GM18870 (cell line): Measurements from ENCODE around the gene RAPGEF2.

Experiments used
- ATAC-seq: cut with Tn5 transposase; IDR thresholded peaks from one replicate; pipeline ENCODE4 v1.9.1; 2021; ENCODE audit warnings: moderate library complexity; ENCODE audit not compliant: unreplicated experiment

Gene RAPGEF2

DNA sequence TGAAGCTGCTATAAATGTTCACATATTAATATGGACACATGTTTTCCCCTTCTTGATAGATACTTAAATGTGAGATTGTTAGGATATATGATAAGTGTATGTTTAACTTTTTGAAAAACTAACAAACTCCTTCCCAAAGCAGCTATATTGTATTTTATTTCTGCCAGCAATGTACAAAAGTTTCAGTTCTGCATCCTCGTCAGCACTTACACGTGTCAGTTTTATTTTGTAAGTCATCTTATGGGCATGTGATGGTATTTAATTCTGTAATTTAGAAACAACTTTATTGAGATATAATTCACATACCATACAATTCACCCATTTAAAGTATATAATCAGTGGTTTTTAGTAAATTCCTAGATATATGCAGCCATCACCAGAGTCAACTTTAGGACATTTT lies 31.6 kb downstream of the RAPGEF2 start:
- ATAC-seq, result no peak

DNA sequence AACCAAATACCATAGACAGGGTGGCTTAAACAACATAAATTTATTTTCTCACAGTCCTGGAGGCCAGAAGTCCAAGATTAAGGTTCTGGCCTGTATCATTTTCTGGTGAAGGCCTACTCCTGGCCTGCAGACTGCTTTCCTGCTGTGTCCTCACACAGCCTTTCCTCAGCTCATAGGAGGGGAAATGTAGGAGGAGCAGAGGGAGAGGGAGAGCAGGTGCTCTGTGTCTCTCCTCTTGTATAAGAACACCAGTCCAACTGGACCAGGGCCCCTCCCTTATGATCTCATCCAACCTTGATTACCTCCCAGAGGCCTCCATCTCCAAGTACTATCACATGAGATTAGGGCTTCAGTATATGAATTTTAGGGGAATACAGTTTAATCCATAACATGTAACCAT lies 34.3 kb downstream of the RAPGEF2 start:
- ATAC-seq, result no peak

DNA sequence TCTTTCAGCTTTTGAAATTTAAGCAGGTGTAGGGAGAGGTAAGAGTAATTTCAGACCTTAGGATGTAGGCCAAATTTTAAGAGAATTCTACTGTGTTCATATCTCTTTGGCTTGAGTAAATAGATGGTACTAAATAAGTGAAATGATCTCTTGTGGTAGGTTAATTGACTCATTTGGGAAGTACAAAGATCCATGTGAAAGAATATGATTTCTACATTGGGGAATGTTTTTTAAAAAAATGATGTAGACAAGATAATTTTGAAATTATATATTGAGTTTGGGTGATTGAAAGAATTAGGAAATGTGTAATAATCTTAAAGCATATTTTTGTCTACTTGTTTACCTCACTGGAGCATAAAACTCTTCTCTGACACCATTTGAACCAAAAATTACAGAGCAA lies 35.6 kb downstream of the RAPGEF2 start:
- no peak for ATAC-seq

DNA sequence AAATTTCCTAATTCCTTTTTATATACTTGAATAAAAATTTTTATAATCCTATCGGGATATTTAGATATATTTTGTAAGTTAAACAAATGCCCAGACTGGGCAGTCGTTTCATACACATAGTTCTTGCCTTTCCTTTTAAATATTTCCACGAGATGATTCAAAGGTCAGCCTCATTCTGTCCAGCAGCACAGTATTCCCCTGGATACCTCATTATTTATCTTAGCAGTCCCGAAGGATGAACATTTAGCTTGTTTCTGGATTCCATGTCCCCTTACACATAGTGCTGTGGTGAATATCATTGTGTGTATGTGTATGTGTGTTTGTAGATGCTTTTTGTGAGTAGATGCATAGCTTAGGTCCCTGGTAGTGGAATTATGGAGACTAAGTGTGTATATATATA lies 38.3 kb downstream of the RAPGEF2 start:
- ATAC-seq, result no peak

DNA sequence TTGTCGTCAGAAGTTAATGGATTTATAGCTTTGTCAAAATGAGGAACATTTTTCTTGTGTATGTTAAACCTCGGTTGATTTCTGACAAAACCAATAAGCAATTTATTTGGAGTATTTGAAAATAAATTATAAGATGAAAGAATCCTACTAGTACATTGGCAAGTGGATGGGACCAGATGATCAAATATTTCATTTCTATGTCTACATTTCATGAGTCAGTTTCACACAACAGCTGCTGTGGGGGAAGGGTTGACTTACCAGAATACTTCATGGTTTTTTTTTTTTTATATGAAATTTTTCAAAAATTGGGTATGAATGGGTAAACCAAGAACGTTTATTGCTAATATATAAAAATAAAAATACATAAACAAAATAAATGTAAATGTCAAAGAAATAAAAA lies 39.4 kb downstream of the RAPGEF2 start:
- ATAC-seq, result no peak

DNA sequence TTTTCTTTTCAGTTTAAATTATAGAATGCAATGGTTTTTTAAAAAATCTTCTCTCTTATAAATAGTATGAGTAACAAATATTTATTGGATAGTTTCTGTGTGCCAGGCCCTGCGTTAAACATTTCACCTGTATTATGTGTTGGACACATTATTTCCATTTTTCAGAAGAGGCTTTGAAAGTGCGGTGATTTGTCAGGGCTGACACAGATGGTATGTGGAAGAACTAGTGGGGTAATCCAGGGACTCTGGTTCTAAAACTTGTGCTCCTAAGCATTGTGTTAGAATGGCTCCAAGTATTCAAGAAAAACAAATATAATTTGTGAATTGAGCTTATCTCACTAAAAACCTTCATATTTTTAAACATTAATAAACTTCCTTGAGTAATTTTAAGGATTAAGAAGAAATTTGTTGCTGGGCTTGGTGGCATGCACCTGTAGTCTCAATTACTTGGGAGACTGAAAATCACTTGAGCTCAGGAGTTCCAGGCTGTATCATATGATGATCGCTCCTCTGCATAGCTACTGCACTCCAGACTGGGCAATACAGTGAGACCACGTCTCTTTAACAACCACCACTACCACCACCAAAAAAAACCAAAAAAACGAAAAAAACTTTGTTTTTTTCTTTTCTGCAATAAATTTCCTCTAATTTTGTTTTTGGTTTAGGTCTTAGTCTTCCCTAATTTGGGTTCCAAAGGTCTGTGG lies 40.0 kb downstream of the RAPGEF2 start:
- ATAC-seq, result no peak

DNA sequence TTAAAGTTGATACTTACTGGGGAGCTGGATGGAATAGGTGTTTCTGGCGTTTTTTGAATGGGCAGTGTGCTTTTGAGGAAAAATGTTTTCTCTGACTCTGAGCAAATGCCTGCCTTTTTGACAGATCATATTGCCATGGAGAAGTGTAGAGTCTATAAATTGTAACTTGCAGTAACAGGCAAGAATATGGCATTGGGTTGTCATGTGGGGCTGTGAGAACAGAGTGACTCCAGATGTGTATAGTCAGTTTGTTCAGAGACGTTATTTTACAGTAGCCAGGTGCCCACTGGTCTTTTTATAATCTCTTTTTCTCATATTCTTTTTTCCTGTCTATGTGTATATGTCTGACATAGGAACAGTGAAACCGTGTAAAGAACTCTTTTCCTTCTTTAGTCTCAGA lies 40.8 kb downstream of the RAPGEF2 start:
- no peak for ATAC-seq

DNA sequence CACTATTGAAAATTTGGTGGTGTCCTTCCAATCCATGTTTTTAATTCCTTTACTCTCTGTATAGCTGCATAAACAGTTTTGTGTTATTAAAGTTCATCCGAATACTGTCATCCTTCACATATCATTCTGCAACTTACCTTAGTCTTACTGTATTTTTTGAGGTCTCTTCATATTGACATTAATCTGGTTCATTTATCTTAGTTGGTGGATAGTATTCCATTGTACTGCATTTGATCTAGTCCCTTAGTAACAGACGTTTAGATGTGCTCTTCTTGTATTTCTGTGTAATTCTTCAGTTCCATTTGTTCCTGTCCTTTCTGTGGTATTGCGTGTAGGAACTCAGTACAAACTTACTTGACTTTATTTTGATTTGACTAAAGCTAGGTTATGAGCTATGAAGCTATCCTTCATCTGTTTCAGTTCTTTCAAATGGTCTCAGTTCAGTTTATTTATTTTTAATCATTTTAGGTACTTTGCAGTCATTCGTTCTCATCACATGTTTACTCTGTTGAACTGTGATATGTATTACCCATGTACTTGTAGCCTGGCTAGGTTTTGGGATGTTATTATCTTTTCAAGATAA lies 41.3 kb downstream of the RAPGEF2 start:
- ATAC-seq, result peak; percentile 65

DNA sequence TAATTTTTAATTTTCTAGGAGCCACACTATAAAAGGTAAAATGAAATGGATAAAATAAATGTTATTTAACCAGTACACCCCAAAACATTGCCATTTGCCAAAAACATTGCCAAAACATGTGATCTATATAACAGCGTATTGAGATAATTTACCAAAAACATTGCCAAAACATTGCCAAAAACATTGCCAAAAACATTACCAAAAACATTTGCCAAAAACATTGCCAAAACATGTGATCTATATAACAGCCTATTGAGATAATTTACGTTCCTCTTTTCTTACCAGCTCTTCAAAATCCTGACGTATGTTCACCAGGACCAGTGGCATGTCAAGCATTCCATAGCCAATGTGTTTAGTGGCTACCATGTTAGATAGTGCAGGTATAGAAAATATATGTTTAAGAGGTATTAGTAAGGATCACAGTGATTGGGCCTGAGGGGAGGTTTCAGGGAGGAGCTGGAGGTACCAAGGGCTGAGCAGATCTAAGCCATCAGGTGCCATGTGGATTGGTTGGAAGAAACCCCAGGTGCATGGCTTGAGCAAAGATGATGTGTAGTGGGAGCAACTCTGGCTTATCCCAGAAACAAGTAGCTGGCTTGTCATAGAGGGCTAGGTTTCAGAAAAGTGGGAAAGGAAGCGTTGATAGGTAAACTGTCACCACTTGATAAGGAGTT lies 42.6 kb downstream of the RAPGEF2 start:
- no peak for ATAC-seq

DNA sequence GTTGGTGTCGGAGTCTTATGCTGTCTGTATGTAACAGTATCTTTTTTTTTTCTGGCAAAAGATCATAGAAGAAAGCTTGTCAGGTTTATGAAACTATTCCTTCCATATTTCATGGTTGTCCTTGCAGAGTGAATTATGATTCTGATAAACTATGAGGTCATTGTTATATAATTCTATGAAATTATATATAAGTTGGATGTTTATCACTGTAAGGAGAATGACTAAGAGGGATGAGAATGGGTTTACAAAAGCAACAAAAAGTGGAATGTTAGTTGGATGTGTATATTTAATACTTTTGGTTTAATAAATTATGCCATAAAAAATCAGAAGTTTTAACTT lies 43.1 kb downstream of the RAPGEF2 start:
- no peak for ATAC-seq

DNA sequence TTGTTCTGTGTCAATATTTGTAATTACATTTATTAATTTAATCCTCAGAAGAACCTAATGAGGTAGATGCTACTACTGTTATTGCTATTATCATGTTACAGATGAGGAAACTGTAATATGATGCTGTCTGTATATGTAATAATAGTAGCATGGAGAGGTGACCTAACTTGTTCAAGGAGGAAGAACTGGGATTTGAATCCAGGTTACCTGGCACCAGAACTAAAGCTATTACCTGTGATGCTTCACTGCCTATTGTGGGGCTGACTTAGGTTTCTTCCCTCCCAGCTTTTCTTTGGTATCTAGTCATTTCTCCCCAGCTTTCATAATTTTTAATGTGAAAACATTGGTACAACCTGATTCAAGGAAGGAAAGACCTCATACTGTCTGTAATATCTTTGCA lies 43.6 kb downstream of the RAPGEF2 start:
- no peak for ATAC-seq

DNA sequence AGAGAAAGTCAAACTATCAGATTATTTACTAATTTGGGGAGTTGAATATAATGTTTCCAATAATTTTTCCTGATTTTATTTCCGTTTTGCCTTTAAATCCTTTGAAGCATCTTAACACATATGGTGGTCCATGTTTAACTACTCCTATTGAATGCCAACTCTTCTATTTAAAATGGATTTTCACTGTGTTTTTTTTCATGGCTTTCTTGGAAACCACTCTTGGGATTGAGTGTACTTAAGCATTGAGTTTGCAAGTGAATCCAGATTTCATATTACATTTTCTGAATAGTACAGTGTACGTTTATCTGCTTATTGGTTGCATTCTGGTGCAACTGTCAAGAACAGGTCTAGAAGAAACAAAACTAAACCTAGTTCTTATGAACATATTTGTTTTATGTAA lies 45.6 kb downstream of the RAPGEF2 start:
- no peak for ATAC-seq

DNA sequence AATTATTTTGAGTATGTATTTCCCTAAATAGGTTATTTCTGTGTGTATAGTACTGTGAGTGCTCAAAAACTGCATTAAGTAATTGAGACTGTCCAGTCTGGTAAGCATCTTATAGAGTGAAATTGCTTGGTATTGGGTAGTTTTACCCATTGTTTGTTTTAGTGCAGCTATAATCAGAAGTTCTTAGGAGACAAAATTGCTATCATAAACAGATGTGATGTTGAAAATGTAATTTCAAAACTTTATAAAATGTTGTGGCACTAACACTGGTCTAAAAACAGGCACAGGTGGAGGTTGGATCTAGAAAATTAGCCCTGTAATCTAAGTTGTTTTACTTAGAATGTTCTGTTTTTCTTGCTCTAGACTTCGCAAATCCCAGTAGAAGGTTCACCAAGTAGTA lies 46.8 kb downstream of the RAPGEF2 start:
- no peak for ATAC-seq

DNA sequence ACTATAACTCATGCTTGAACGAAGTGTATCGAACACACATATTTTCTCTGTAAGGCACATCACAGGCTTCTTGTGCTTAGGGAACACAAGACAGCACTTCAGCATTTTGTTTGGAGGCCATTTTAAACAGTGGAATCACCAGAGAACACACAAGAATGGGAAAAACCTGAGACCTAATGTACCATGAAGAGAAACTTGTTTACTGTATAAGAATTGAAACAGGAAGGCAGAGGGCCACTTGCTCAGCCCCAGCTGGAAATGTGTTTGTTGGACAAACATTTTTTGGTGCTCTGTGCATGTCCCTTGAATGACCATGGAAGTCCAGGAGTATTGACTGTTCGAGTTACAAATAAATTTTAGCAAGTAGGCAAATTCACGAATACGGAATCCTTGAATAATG lies 47.5 kb downstream of the RAPGEF2 start:
- no peak for ATAC-seq

DNA sequence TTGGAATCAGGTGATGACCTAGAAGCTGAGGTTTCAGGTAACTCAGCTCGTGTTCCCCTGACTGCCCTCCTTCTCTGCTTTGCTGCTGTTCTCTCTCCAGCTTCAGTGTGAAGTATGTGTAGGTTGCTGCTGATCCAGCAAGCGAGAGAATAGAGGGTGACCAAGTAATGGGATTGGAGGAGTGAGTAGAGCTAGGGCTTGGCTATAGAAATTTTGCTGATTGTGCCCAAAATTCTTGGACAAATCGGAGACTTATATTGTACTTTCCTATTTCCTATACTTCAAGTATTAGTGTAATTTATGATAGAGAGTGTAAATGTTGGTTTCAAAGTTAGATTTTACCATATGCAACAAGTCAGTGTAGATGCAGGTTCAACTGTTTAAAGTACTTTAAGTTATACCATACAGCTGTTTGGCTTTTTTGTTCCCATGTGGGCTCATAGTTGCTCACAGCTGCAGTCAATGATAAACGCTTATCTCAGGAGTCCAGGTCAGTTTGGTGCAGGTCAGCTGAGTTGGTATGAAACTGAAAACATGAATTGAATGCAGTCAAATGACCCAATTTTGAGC lies 48.0 kb downstream of the RAPGEF2 start:
- peak; percentile 40 for ATAC-seq

DNA sequence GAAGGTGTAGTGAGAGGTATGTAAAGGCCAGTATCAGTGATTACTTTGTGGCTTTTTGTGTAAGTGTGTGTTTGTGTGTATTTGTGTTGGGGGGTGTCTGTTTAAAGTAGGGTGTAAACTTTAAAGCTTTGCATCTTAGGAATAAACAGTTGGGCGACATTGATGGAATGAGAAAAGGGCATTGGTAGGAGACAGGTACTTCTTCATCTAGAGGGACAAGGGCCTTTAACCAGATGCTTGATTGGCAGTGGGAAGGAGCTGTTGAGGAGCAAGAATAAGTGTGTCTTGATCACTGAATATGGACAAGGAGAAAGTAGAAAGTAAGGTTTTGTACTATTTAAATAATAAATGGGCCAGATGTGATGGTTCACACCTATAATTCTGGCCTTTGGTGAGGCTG lies 48.8 kb downstream of the RAPGEF2 start:
- ATAC-seq, result no peak

DNA sequence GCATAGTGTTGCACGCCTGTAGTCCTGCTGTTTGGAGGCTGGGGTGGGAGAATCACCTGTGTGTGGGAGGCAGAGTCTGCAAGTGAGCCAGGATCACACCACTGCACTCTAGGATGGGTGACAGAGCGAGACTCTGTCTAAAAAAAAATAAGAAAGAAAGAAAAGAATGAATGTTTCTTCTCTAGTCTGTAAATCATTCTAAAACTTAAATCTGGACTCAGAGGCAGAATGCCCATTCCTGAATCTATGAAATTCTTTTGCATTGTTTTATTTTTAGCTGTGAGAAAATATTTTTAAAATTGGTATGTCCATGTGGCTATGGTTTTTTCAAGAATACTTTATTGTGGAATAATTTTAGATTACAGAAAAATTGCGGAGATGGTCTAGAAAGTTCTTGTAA lies 49.3 kb downstream of the RAPGEF2 start:
- no peak for ATAC-seq

DNA sequence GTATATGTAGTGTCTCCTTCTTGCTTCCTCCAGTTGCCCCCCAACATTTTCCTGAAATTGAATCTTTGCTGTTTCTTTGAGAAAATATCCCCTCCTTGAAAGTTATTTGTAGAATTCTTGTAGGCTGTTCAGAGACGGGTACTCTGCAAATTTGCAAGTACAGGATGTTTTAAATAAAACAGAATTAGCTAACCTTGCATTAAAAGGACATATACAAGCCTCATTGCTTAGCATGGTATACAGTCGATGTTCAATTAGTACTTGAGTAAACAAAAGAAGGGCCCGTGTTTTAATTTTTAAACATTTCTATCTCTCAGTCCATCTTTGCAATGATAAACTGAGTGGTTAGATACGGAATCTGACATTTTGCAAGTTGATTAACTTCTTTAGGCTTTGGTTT lies 50.8 kb downstream of the RAPGEF2 start:
- ATAC-seq, result no peak

DNA sequence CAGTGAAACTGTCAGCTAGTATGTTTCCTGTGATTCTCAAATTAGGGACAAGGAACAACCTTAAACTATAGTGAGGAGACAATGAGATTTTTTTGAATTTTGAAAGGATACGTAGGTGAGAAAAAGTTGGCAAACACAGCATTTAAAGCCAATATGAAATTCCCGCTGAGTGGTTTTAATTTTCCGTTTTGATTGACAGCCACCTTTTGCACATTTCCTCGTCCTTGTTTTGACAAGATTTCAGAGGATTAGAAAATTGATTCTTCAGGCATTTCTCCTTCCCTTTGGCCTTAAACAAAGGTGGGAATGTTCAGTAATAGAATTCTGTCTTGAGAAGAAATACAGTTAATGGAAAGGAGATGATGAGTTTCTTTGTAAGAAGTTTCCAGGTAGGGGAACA lies 52.2 kb downstream of the RAPGEF2 start:
- ATAC-seq, result no peak

DNA sequence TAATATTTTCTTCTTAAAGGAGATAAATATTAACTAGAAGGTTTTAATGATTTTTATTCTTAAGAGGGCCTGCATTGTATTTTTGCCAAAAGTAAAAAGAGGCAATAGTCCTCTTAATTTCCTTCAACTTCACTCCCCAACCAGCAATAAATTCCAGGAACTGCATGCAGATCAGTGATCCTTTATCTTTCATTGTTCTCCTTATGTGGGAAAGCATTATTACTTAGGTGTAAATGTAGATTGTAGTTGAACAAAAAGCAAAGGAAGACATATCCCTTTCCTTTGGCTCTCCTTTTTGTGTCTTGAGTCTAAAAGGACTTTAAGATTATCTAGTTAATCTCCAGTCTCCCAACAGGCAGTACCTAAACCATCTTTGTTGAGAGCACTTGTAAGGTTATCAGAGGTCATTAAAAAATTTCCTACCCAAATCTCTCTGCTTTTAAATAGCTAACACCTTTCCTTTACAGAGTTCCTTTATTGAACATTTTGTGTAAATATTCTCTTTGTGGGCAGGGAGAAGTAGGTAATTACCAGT lies 55.3 kb downstream of the RAPGEF2 start:
- ATAC-seq, result no peak

DNA sequence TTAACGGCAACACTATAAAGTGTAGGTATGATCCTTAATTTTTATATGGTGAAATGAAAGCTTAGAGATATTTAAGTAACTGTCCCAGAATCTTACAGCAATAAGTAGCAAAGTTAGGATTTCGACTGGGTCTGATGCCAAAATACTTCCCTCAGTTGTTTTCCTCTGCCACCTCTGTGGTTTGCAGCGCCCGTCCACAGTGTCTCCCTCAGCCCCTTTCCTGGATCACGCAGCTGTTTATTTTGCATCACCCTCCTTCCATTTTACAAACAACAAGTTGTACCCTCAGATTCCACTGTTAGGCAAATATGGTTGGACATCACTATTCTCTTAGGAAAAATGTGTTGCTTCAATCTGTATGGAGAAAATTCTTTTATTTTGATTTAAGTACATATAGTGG lies 56.1 kb downstream of the RAPGEF2 start:
- no peak for ATAC-seq

DNA sequence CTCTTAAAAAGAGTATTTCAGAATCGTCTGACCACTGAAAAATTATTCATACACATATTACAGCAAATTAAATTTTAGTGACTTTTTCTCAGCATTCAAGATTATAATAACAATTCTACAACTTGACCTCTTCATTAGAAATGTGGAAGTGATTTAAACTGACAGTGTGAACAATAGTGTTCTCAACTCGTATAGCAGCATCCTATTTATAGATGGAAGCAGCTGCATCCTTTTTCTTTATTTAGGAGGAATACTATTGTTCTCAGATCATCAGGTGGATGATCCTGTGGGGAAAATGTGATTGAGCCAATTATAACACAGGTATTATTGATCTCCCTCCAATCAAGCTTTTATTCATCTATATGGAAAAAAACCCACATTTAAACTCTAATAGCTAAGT lies 56.7 kb downstream of the RAPGEF2 start:
- ATAC-seq, result no peak
